Choroid plexus epithelial cell (primary cell): ENCODE data around the gene RAVER1.
"Not testable (repeated sequence)": the region's sequence is repeated elsewhere in the genome, so short reads cannot be mapped to it uniquely, and the experiment has no call there.

Source experiments
- DNase-seq: peaks from one replicate; pipeline ENCODE4 v3.0.0-alpha.2; 2010; ENCODE audit warnings: low read depth
- H3K4me3 ChIP-seq: 2 replicates; pipeline ENCODE4 v1.5.1; 2011; ENCODE audit warnings: low read depth, mild to moderate bottlenecking, control low read depth, low read length, moderate library complexity
- CTCF ChIP-seq: conservative IDR thresholded peaks from 2 replicates; pipeline ENCODE4 v1.5.1; 2011; ENCODE audit warnings: low read depth, mild to moderate bottlenecking, control low read depth, inconsistent platforms, low read length, moderate library complexity

Gene RAVER1

GRCh38 chr19:10372690-10373089, 39.4 kb upstream of the RAVER1 start:
- no peak for DNase-seq
- no peak overlapping the region for H3K4me3 ChIP-seq
- no peak for TF ChIP-seq CTCF

- no peak for TF ChIP-seq CTCF
- no peak overlapping the region for H3K4me3 ChIP-seq
- DNase-seq, result no peak
These were observed 34.9 kb upstream of the RAVER1 start for GRCh38 chr19:10368101-10368803.

DNA sequence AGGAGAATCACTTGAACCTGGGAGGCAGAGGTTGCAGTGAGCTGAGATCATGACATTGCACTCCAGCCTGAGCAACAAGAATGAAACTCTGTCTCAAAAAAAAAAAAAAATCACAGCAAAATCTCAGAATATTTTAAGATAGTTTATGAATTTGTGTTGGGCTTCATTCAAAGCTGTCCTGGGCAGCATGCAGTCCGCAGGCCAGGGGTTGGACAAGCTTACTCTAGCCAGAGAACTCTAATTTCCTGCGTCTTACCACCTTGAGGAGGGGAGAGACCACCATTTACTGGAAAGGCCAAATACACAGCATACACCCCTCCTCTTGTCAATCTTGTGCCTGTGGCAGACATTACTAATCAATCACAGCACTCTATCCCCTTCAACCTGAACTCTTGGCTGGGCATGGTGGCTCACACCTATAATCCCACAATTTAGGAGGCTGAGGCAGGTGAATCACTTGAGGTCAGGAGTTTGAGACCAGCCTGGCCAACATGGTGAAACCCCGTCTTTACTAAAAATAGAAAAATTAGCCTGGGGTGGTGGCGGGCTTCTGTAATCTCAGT, 33.7 kb upstream of the RAVER1 start:
- DNase-seq, H3K4me3 ChIP-seq: not testable (repeated sequence)

- no peak for TF ChIP-seq CTCF
- no peak overlapping the region for H3K4me3 ChIP-seq
- DNase-seq, result no peak
These were observed 32.2 kb upstream of the RAVER1 start for GRCh38 chr19:10365518-10365917.

- no peak for DNase-seq
- no peak for TF ChIP-seq CTCF
- no peak overlapping the region for H3K4me3 ChIP-seq
These were observed 31.3 kb upstream of the RAVER1 start for GRCh38 chr19:10364644-10365043.

- H3K4me3 ChIP-seq, result no peak overlapping the region
- TF ChIP-seq CTCF, result no peak
- peak; percentile 44 for DNase-seq
These were observed 30.5 kb upstream of the RAVER1 start for GRCh38 chr19:10363789-10364281.

DNA sequence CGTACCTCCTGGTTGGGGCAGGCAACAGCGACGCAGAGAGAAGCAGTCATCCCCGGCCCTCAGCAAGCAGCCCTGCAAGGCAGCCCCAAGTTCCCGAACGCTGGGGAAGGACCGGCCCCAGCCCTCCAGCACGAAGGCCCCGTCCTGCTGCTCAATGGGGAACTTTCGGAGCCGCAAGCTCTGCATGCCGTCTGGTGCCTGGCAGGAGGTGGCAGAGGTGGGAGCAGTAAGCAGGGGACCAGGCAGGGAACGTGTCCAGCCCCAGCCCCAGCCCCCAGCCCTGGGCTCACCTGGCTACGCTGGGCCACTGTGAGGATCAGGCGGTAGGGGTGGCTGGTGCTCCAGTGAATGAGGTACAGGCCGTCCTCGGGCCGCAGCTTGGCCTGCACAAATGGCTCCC, 28.9 kb upstream of the RAVER1 start:
- H3K4me3 ChIP-seq, result no peak overlapping the region
- DNase-seq, result no peak
- TF ChIP-seq CTCF, result no peak
